Fibroblast of skin of abdomen (primary cell): ENCODE data around the gene TTLL12.

Source experiments
- DNase-seq: peaks from one replicate; pipeline ENCODE4 v3.0.0-alpha.2; 2013

TTLL12 gene

GRCh38 chr22:43126501-43127165 lies 60.3 kb downstream of the TTLL12 start:
- DNase-seq = peak; percentile 78

- DNase-seq = no peak
These were observed 67.9 kb downstream of the TTLL12 start for GRCh38 chr22:43118953-43119458.

- no peak for DNase-seq
These were observed 68.7 kb downstream of the TTLL12 start for GRCh38 chr22:43118024-43118849.

- no peak for DNase-seq
These were observed 70.0 kb downstream of the TTLL12 start for GRCh38 chr22:43116932-43117331.
